Aorta (tissue), 5 donors: Measurements from ENCODE around the gene RANBP10. TPM values are rescaled to one million over a fixed set of nuclear protein-coding genes. Genes with fewer than 3 reads are reported as not detected.

ENCODE experiments used
- ATAC-seq: fragments of 200-7000 bp; cut with Tn5 transposase; one replicate; pipeline ENCODE4 v1.9.1; 2022; ENCODE audit warnings: moderate library complexity; ENCODE audit not compliant: low FRiP score
- DNase-seq, 2 donors: peaks; one replicate each; pipeline ENCODE4 v3.0.0-alpha.2; 2020
- H3K27ac ChIP-seq, 2 donors: one replicate each; pipeline ENCODE4 v1.5.1; 2013; ENCODE audit warnings: low read length in 2 of 2, mild to moderate bottlenecking in 2 of 2, moderate library complexity in 2 of 2, control low read depth in 1 of 2, inconsistent platforms in 1 of 2, low read depth in 1 of 2
- H3K27me3 ChIP-seq, 2 donors: one replicate each; pipeline ENCODE4 v1.6.1; 2013; ENCODE audit warnings: control low read depth in 1 of 2, low read length in 1 of 2, mild to moderate bottlenecking in 1 of 2, moderate library complexity in 1 of 2; ENCODE audit not compliant: insufficient read depth in 2 of 2, control insufficient read depth in 1 of 2
- H3K36me3 ChIP-seq, 2 donors: one replicate each; pipeline ENCODE4 v1.6.1; 2013; ENCODE audit warnings: control low read depth in 1 of 2, low read length in 1 of 2, mild to moderate bottlenecking in 1 of 2; ENCODE audit not compliant: insufficient read depth in 2 of 2, control insufficient read depth in 1 of 2
- H3K4me1 ChIP-seq, 2 donors: one replicate each; pipeline ENCODE4 v1.6.1; 2013; ENCODE audit warnings: low read length in 2 of 2, control low read depth in 1 of 2, mild to moderate bottlenecking in 1 of 2, moderate library complexity in 1 of 2; ENCODE audit not compliant: insufficient read depth in 2 of 2, control insufficient read depth in 1 of 2
- H3K4me3 ChIP-seq, 2 donors: one replicate each; pipeline ENCODE4 v1.5.1; 2013; ENCODE audit warnings: low read length in 2 of 2, control low read depth in 1 of 2, mild to moderate bottlenecking in 1 of 2
- H3K9me3 ChIP-seq: one replicate; pipeline ENCODE4 v1.6.1; 2013; ENCODE audit warnings: mild to moderate bottlenecking, low read length; ENCODE audit not compliant: control insufficient read depth
- WGBS, 2 donors: extraction: QIAGEN DNeasy Blood & Tissue Kit; methylation state at CpG; one replicate each; pipeline ENCODE4 v1.1.7; 2013; 5-methylcytosine and 5-hydroxymethylcytosine counted together
- intact Hi-C, 2 donors: fragments of 100-400 bp; cut with DNase I; formaldehyde crosslinking; loops; one replicate each; pipeline versions ENCODE4 v1.14.2 to v1.15.0; 2022
- polyA plus RNA-seq, 2 donors: library from polyadenylated mRNA; stranded (reverse); fragments of 200-250 nt; gene quantifications; one replicate each; pipeline ENCODE4 v1.2.3, GENCODE V29; 2013
- total RNA-seq, 2 donors: library from RNA; stranded (reverse); fragmentation: NEBNext Ultra II Directional; extraction: Animal tissue kit (Norgen Biotek cat#: 25700); gene quantifications; one replicate each; pipeline ENCODE4 v1.2.1, GENCODE V29; 2021
- donor health status: healthy with polysubstance abuse.
- donor health status: Bipolar disorder and iron deficiency.
- donor health status: DM: no; HTN: no; CAD: no.
- donor health status: DM: no; HTN: no; CAD: no.
- donor health status: DM: yes; HTN: yes; CAD: no.

Gene RANBP10
- total and polyA plus RNA-seq, 4 donors = 5.5 to 21.6 (median 14.8) TPM

- intact Hi-C loops = no loop called here
- H3K4me1 ChIP-seq = no peaks in the 10 kb centered on the region
- H3K27me3 ChIP-seq = no peaks in the 10 kb centered on the region
- no peaks in the 10 kb centered on the region for H3K36me3 ChIP-seq
- no peak overlapping the region for H3K27ac ChIP-seq
- no peak overlapping the region for H3K4me3 ChIP-seq
- DNase-seq = no peak
- 85 to 86% methylated on average over 5 of the region's 5 CpGs for WGBS, 2 donors
- ATAC-seq = no peak
- H3K9me3 ChIP-seq = no peaks in the 10 kb centered on the region
Observed at GRCh38 chr16:67713647-67714273, 92.6 kb downstream of the RANBP10 start.

DNA sequence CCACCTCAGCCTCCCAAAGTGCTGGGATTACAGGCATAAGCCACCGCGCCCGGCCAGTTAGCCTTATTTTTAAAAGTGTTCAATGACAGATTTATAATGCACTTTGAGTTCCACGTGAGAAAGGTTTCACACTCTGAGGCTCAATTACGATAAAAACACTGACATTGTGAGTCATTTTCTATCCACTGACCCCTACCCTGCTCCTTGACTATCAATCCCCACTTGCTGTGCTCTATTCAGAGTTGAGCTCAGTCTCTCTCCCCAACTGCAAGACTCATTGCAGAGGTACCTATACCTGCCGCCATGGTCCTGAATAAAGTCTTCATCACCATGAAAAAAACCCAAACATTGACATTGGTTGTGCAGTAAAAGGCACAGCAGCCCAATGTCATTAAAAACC, 95.8 kb downstream of the RANBP10 start:
- no peaks in the 10 kb centered on the region for H3K36me3 ChIP-seq
- intact Hi-C loops = no loop called here
- no peak overlapping the region for H3K27ac ChIP-seq
- DNase-seq = no peak
- H3K9me3 ChIP-seq = no peaks in the 10 kb centered on the region
- ATAC-seq = no peak
- 89% methylated on average over 6 of the region's 6 CpGs for WGBS, 2 donors
- no peak overlapping the region for H3K4me3 ChIP-seq
- H3K4me1 ChIP-seq = no peaks in the 10 kb centered on the region
- no peaks in the 10 kb centered on the region for H3K27me3 ChIP-seq

- no peak for DNase-seq
- no peak for ATAC-seq
- 92 to 96% methylated on average over 1 of the region's 1 CpG for WGBS, 2 donors
- no peaks in the 10 kb centered on the region for H3K9me3 ChIP-seq
- intact Hi-C loops = no loop called here
- no peaks in the 10 kb centered on the region for H3K36me3 ChIP-seq
- no peak overlapping the region for H3K27ac ChIP-seq
- no peaks in the 10 kb centered on the region for H3K27me3 ChIP-seq
- no peaks in the 10 kb centered on the region for H3K4me1 ChIP-seq
- no peak overlapping the region for H3K4me3 ChIP-seq
Observed at GRCh38 chr16:67709050-67709449, 97.3 kb downstream of the RANBP10 start.

- H3K36me3 ChIP-seq = no peaks in the 10 kb centered on the region
Observed at GRCh38 chr16:67708368-67708771, 98.0 kb downstream of the RANBP10 start.

DNA sequence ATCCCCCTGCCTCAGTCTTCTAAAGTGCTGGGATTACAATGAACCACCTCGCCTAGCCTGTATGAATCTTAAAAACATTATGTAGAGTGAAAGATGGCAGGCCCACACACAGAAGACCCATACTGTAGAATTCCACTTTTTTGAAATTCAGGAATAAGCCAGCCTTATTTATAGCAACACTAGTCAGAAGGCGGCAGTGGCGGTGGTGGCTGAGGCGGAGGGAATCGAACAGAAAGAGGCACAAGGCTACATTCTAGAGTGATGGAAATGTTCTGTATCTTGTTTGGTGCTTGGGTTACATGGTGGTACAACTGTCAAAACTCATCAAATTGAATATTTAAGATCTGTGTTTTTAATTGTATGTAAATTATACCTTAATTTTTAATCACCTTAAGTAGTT, 98.6 kb downstream of the RANBP10 start:
- Histone ChIP-seq H3K36me3 (no peaks in the 10 kb centered on the region), H3K27ac (no peak overlapping the region), H3K27me3 (no peaks in the 10 kb centered on the region), H3K4me3 (no peak overlapping the region), H3K4me1 (no peaks in the 10 kb centered on the region), H3K9me3 (no peaks in the 10 kb centered on the region)
- intact Hi-C loops = no loop called here
- WGBS, 2 donors = 88 to 96% methylated on average over 5 of the region's 5 CpGs
- DNase-seq (no peak), ATAC-seq (no peak)

More at GRCh38 chr16:67708368-67708771, 98.0 kb downstream of the RANBP10 start:
- WGBS, 2 donors = 53 to 54% methylated on average over 2 of the region's 2 CpGs
- H3K27me3 ChIP-seq = no peaks in the 10 kb centered on the region
- H3K4me3 ChIP-seq = no peak overlapping the region
- ATAC-seq (no peak), DNase-seq (no peak)
- H3K27ac ChIP-seq = no peak overlapping the region
- H3K4me1 ChIP-seq = no peaks in the 10 kb centered on the region
- H3K9me3 ChIP-seq = no peaks in the 10 kb centered on the region
- intact Hi-C loops = no loop called here

DNA sequence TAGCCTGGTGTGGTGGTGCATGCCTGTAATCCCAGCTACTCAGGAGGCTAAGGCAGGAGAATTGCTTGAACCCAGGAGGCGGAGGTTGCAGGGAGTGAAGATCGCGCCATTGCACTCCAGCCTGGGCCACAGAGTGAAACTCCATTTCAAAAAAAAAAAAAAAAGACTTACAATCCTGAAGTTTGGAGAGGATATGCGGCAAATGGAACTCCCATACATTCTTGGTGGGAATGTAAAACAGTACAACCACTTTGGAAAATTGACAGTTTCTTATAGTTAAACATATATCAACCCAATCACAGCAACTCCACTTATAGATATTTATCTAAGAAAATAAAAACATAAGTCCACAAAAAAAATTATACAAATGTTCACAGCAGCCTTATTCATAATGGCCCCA, 99.2 kb downstream of the RANBP10 start:
- ATAC-seq = no peak
- intact Hi-C loops = no loop called here
- Histone ChIP-seq H3K9me3 (no peaks in the 10 kb centered on the region), H3K36me3 (no peaks in the 10 kb centered on the region), H3K4me1 (no peaks in the 10 kb centered on the region), H3K27ac (no peak overlapping the region), H3K27me3 (no peaks in the 10 kb centered on the region), H3K4me3 (no peak overlapping the region)
- 89 to 98% methylated on average over 4 of the region's 4 CpGs for WGBS, 2 donors
- DNase-seq = no peak

GRCh38 chr16:67704110-67704509, 102.2 kb downstream of the RANBP10 start:
- Histone ChIP-seq H3K4me3 (no peak overlapping the region), H3K9me3 (no peaks in the 10 kb centered on the region), H3K27me3 (no peaks in the 10 kb centered on the region), H3K4me1 (no peaks in the 10 kb centered on the region), H3K27ac (no peak overlapping the region), H3K36me3 (no peaks in the 10 kb centered on the region)
- intact Hi-C loops = no loop called here
- no peak for DNase-seq
- no peak for ATAC-seq
- WGBS, 2 donors = 91 to 92% methylated on average over 5 of the region's 5 CpGs

- H3K27ac ChIP-seq = no peak overlapping the region
- H3K4me3 ChIP-seq = no peak overlapping the region
- no peaks in the 10 kb centered on the region for H3K27me3 ChIP-seq
- ATAC-seq (no peak), DNase-seq (no peak)
- H3K9me3 ChIP-seq = no peaks in the 10 kb centered on the region
- H3K4me1 ChIP-seq = no peaks in the 10 kb centered on the region
- WGBS, 2 donors = 75 to 79% methylated on average over 2 of the region's 2 CpGs
- intact Hi-C loops = no loop called here
- H3K36me3 ChIP-seq = no peaks in the 10 kb centered on the region
Observed at GRCh38 chr16:67703626-67704025, 102.7 kb downstream of the RANBP10 start.

- DNase-seq (no peak), ATAC-seq (no peak)
- Histone ChIP-seq H3K4me1 (no peaks in the 10 kb centered on the region), H3K27ac (no peak overlapping the region), H3K4me3 (no peak overlapping the region), H3K27me3 (no peaks in the 10 kb centered on the region), H3K36me3 (no peaks in the 10 kb centered on the region), H3K9me3 (no peaks in the 10 kb centered on the region)
- 94 to 95% methylated on average over 4 of the region's 4 CpGs for WGBS, 2 donors
- intact Hi-C loops = no loop called here
Observed at GRCh38 chr16:67702130-67702529, 104.2 kb downstream of the RANBP10 start.
